Measurements from ENCODE around the gene PRICKLE1.

The PRICKLE1 gene

DNA sequence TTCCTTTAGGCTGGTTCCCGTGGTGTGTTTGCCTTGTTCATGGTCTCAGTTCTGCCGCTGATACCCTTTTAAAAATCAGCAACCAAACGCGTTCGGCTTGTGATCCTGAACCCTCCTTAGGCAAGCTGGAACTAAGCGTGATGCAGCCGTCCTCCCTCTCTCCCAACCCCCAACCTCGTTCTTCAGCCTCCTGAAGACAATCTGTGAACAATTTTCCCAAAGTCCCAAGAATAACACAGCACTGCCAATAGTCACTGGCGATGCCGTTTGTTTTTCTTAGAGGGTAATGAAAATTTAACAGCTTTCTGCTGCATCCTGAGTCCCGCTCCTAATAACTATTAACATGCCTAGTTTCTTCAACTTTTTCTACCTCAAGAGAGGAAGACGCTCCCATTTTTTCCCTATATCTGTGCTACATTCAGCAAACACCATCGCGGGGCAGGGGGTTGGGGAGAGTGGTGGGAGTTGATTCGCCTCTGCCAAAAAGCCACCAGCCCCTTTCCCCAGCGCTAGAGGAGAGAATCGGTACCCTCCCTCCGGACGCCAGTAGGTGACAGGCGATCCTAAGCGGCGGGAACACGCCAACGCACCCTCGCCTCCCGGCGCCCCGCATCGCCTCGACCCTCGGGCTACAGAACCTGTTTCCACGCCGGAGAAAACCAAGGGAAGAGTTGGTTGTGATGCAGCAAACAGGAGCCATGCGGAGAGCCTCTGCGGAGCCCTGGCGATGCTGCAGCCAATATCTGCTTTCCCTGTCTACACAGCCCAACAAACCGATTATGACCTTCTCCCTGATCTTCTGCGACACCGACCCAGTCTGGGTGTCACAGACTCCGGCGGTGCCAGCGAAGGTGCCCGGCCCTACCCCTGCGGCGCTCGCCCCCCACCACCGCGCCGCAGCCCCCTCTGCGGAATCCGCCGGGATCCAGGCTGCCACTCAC is 752 bp downstream of the PRICKLE1 start:
- no peak for DNase-seq (ENCODE audit: low read depth in 2 of 2)

DNA sequence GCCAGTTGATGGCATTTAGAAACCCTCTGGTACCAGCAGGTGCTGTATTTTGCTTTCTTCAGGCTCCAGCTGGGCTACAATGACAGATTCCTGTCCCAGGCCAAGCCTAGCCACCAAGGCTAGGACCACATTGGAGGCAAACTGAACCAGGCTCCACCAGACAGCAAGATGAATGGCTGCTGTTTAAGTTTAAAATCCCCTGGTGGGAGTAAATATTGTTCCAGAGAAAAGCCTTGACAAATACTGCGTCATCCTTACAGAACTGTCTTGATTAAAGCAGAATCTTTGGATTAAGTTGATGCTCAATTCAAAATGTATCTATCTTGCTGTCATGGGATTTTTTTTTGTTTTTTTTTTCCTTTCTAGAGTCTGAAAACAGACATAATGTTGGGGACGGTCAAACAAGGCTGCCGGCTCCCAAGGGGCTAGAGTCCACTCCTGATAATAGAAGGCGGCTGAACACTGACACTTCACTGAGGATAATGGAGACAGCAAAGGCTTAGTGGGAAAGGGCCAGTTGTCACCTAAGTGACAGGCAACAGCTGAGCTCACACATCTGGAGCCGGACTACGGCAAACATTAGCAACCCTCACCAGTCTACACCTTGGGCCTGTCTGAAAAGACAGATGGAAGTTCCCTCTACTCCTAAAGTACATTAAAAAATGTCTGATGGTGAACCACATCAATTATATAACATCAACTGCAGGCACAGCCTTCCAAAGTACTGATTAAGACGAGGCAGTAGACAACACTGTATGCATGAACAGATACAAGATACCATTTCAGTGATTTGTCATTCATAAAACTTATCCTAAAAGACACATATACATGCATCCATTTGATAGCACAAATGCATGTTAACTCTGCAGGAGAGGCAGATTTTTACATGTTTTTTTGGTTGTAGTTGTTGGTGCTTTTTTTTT is 1.7 kb downstream of the PRICKLE1 start:
- no peak for DNase-seq (ENCODE audit: low read depth in 2 of 2)

DNA sequence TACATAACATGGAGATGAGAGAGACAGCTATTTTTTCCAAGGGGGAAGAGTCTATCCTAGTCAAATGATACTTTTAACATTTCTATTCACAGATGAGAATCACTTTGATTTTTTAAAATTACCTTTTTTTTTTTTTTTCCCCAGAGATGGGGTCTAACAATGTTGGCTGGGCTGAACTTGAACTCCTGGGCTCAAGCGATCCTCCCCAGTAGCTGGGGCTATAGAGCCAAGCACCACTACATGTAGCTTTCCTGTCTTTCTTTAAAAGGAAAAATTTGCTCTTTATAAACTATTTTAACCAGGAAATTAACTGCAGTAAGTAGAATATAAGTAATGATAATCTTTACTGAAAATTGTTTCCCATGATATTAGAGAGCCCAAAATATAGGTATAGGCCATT is 3.3 kb downstream of the PRICKLE1 start:
- no peak for DNase-seq (ENCODE audit: low read depth in 2 of 2)

DNA sequence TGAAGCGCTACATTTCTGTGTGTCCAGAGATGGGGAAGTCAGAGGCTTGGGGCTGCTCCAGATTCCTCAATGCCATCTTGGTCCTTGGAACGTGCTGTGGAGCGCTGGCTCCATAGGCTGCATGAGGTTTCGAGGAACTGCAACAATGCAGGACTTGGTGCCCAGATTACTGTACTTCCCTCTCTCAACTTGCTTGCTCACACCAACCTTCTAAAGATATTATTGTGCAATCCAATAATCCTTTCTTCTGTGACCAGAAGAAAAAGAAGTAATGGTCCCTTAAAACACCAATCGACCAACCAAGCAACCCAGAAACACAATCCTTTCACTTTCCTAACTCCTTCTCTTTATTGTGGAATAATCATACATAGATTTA is 3.7 kb downstream of the PRICKLE1 start:
- no peak for DNase-seq (ENCODE audit: low read depth in 2 of 2)

DNA sequence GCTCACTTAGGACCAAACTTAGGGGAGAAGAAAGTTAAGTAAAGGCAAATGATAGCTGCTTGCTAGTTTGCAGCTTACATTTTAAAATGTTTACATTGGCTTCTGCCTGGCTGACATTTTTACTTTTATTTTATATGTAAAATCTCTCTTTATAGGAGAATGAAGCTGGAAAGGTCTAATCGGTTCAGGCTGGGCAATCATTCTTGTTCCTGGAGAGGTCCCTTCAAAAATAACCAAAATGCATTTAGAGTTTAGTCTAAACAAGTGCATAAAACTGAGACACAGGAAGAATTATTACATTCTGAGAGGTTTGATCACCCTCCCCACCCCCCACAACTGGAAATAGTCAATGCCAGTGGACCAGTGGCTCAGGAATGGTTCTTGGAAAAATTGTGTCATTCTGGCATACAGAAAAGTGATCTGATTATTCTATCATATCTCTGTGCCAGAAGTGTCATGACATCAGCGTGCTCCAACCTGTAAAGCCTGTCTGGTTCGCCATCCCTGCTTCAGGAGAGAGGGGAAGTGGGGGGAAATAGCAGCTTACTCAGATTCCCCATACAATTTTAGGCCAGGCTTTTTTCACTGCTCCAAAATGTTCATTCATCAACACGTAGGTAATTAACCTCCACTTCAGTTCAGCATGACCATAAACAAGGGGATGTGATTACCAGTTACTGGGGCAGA is 4.2 kb downstream of the PRICKLE1 start:
- DNase-seq (ENCODE audit: low read depth in 2 of 2), result no peak

DNA sequence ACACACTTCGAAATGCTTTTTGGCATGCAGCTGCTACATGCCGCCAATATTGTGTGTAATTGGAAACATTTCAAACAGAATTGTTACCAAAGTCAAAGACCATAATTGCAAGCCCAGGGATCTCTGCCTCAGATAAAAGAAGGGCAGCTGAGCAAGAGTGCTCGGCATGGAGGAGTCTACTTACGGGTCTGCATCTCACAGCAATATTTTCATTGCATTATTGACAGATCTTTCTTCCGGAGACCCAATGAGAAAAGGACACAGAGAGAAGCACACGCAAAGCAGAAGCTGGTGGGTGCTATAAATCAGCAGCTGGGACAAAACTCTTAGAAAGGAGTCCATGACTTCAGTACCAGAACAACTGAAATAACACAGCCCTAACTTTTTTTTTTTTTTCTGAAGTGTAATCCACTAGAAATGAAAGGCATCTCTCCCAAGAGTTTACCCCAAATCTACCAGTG is 4.9 kb downstream of the PRICKLE1 start:
- DNase-seq (ENCODE audit: low read depth in 2 of 2), result no peak

DNA sequence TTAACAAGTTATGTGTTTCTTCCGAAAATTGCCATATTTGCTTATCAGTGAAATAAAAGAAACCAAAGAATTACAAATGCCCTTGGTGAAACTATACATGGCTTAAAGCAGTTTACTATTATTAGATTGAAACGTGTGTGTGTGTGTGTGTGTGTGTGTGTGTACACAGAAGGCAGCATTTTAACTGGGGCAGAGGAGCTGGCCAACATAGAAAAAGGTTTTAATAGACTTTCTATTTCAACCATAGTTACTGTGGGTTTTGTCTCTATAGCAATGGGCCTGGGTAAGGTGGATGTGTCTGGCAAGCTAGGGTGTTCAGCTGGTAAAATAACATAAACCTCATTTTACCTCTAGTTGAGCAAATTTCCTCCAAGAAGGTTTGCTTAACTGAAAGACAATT is 6.5 kb downstream of the PRICKLE1 start:
- no peak for DNase-seq (ENCODE audit: low read depth in 2 of 2)

DNA sequence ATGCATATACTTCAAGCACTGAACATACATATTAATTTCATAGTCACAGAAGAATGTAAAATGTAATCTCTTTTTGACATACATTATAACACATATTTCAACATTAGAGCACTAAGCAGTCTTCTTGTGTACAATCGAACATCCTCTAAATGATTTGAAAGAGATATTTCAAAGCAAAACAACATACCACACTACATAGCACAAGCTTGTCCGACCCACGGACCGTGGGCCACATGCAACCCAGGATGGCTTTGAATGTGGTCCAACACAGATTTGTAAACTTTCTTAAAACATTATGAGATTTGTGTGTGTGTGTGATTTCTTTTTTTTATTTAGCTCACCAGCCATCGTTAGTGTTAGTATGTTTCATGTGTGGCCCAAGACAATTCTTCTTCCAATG is 7.0 kb downstream of the PRICKLE1 start:
- DNase-seq (ENCODE audit: low read depth in 2 of 2), result no peak

DNA sequence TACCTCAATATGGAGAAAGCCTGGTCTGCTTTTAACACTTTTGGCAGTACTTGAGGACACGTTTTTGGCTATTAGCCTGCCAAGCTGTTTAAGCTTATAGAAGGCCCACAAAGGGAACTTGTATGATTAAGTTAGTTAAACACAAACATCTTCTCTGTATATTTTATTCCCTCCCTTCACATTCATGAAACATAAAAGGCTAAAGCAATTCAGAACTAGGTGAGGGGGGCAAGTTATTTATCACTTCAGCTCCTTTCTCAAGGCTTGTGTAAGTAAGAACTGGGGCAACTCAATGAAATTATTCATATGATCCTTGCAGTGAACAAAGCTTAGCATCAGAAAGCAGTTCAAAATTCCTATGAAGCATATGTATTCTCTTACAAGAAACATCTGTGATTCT is 7.5 kb downstream of the PRICKLE1 start:
- no peak for DNase-seq (ENCODE audit: low read depth in 2 of 2)

DNA sequence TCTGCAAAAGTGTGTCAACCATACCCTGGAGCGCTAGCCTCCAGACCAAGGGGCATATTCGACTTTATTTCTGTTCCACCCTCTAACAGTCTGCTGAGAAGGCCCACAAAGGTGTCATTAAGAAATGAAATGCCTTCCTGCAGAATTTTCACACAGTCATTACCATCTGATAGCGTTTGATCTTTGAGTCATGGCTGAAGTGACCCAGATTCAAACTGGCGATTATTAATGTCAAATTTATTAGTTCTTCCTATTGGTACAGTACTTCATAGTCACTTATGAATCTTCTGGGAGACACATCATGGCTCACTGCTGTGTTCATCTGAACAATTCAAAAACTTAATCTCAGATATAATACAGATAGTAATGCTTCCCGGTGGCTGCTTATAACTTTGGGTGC is 13.2 kb downstream of the PRICKLE1 start:
- DNase-seq (ENCODE audit: low read depth in 2 of 2), result no peak

DNA sequence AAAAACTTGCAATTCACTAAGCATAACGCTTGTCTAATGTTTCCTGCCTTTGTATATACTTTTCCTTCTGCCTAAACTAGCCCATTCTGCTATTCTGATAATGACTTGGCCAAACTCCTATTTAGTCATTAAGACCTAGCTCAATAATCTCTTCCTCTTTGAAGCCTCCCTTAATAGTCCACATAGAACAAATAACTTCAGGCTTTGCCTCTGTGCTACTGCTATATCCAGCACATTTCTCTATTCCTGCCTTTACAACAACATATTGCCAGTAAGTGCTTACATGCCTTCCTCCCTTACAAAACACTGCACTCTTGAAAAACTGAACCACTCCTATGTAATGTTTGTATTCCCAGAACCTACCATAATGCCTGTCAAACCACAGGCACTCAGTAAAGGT is 13.8 kb downstream of the PRICKLE1 start:
- no peak for DNase-seq (ENCODE audit: low read depth in 2 of 2)

DNA sequence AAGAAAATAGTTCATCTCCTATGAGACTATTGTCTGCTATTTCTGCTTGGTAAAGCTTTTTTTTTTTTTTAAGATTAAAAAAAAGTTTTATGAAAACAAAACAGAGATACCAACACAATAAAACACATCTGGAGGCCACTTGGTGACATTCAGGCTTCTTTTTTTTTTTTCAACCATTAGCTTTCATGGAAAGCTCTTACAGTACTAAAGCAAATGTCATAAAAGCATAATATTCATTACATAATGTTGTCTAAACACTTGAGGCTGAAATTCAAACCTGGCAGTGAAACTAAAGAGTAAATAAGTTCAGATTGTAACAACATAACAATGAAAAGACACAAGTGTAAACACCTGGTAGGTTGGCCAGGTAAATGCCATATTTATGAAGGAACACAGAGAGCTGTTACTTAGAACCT is 14.7 kb downstream of the PRICKLE1 start:
- DNase-seq (ENCODE audit: low read depth in 2 of 2), result no peak

DNA sequence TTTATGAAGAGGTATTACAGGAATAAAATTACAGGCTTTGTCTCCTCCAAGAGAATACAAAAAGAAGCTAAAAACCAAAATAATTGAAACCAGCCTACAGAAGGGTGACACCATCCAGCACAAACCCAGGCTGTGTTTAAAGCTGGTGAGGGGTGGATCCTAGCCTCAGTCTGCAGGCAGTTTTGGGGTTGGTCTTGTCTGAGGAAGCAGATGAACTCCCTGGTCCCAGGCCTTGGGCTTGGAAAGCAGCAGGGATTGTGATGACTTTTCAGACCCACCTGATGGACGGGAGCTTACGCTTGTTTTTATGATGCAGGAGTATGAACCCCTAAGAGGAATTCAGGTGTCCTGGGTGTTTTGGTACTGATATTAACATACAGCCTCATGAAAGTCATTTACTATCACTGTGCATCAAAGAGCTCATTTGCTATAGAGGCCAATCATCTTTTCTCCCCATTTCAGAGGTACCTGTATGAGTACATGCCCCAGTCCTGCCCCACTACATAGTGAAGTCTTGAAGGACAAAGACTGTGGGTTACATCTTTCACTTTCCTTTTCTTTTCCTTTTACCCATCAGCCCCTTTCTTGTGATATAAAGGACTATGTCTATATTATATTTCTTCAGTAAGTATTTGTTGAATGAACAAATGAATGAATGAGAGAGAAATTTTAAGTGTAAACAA is 18.1 kb downstream of the PRICKLE1 start:
- DNase-seq (ENCODE audit: low read depth in 2 of 2), result no peak

DNA sequence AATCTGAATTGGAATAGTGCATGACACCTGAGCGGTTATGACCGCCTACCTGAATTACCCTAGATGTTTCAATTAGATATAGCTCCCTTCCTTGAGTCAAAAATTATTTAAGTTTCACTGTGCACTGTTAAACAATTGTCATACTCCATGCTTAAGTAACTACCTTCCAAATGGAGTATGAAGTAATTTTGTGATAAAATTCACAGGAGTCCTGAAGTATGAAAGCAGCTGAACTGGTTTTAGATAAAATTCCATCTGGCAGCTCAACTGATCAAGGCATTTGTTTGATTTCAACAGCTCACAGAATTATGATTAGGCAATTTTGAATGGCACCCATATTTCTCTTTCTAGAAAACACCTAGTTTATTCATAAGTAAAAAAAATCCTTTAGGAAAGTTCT is 19.5 kb downstream of the PRICKLE1 start:
- DNase-seq (ENCODE audit: low read depth in 2 of 2), result no peak

DNA sequence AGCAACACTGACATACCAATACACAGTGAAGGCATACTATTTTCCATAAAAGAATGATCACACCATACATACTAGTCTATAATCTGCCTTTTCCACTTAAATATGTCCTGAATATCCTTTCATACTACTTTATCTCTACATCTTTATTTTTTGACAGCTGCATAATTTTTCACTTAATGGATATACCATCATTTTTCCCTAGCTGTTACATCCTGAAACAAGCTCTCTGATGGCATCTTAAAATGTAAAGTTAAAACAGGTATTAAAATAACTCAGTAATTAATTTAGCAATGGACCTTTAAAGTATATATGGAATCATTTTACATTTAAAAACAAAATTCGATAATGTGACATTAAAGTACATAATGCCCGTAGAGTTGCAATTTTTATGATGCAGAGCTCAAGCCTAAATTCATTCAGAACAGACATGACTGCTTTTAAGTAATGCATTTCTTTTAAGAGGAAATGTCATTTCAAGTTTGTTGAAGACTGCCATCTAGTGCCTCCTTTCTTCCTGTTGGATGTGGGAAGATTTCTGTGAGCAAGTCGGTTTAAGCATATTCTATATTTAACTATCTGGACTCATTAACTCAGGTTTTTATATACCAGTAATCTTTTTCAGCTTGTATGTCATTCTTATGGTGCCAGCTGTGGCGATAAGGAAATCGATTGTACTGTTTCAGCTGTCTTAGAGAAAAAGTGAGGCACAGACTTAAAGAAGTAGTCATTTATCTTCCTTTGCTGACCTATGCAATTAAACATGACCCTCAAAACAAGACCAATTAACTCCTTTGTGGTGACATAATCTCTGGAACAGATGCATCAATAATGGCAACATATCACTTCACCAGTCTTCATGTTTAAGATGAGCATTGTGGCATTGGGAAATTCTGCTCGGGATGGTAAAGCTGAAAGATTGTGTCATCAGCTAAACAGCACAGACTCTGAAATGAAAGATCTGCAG is 20.3 kb downstream of the PRICKLE1 start:
- DNase-seq (ENCODE audit: low read depth in 2 of 2), result no peak

DNA sequence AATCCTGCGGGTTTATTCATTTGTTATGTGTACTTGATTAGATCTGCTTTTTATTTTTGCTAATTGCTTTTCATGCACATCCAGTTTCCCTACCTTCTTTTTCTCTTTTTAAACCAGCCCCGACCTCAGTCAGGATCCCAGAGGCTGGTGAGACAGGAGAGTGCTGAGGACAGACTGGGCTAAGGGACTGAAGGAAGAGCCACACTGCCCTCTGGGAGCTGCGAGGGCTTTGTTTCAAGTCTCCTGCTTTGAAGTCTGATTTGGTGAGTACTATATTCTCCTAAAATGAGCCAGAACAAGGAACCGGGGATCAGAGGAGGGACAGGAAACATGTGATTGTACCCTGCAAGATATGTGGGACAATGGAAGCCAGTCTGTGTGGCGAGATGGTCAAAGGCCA is 23.9 kb downstream of the PRICKLE1 start:
- DNase-seq (ENCODE audit: low read depth in 2 of 2), result no peak

DNA sequence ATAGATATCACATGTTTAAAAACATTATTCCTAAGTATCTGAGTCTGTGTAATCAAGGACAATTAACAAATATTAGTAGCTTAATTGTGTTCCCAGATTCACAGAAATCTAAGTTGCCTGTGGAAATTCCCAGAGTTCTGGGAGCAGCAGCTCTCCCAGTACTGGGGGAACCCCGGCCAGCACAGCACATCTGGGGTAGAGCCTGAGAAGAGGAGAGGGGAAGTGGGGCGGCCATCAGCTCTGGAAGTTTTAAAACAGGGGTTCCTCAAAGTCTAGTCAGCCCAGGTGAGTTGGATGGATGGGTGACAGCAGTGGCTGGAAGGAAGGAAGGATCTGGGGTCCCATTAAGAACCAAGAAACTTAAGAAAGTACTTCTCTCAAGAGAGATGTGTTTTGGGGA is 24.6 kb downstream of the PRICKLE1 start:
- no peak for DNase-seq (ENCODE audit: low read depth in 2 of 2)

DNA sequence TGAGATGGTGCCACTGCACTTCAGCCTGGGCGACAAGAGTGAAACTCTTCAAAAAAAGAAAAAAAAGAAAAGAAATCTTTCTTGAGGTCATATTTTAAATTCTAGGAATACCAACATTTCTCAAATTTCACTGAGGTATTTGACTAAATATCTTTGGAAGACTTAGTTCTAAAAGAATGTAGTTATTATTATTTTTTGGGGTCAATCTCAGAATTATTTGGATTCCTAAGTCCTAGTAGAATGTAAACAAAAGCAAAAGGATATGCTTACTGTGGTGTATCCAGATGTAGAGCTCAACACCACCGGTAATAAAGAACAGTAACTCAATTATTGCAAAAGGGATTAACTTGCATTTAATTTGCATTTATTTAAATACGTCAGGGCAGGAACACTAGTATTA is 25.0 kb downstream of the PRICKLE1 start:
- DNase-seq (ENCODE audit: low read depth in 2 of 2), result no peak

DNA sequence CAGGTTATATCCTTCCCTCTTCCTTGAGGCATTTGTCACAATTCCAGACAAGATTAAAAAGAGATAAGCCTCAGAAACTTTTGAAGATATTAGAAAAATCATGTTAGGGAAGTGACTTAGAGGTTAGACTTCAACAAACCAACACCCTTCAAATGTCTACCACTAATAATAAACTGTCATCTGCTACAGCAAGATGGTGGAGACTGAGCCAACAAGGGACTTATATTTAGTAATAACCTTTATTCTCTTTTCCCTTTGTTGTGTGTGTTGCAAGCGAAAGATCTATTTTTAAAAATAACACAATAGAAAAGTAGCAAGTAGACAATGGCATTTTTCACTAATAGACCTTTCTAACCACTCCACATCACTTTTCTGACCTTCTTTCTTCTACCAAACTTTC is 28.6 kb downstream of the PRICKLE1 start:
- no peak for DNase-seq (ENCODE audit: low read depth in 2 of 2)

DNA sequence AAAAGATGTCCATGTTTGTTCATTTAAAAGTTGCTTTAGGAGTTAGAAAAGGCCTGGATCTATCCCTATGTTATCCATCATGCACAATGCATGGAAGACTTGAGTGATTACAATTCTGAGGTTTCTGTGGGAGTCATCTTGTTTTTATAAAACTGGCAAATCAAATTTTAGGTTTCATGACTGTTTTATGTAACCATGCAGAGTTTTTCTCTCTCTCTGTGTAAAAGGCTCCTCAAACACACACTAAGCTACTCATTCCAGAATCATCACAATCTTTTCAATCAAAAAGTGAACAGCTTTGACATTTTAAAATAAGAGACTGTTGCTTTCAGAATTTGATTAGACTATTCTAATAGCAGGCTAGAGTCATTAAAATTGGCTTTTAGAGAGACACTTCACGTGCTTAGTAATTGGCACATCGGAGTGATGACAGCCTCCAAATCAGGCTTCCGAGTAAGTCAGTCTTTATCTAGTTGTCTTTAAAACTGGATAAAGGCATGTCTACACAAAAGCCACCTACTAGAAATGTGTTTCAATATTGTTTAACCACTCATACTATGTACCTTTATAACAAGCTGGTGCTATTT is 31.9 kb downstream of the PRICKLE1 start:
- no peak for DNase-seq (ENCODE audit: low read depth in 2 of 2)

All from activated CD4-positive, alpha-beta T cell treated with anti-CD3 and anti-CD28 coated beads for 24 hours (primary cell).